H9 (cell line): Measurements from ENCODE around the gene HEG1. TPM values are rescaled to one million over a fixed set of nuclear protein-coding genes. Genes with fewer than 3 reads are reported as not detected.

ENCODE experiments used
- DNase-seq: peaks from one replicate; pipeline ENCODE4 v3.0.0-alpha.2; 2017
- H2AFZ ChIP-seq: one replicate; pipeline ENCODE4 v1.6.1; 2013; ENCODE audit warnings: mild to moderate bottlenecking, low read length, control low read depth, moderate library complexity
- H2AK5ac ChIP-seq: 2 replicates; pipeline ENCODE4 v1.6.1; 2013; ENCODE audit warnings: low read length, control low read depth, mixed read lengths; ENCODE audit not compliant: insufficient read length
- H2BK120ac ChIP-seq: one replicate; pipeline ENCODE4 v1.6.1; 2013; ENCODE audit warnings: low read depth, mild to moderate bottlenecking, low read length, control low read depth, inconsistent platforms; ENCODE audit not compliant: poor library complexity, severe bottlenecking
- H2BK12ac ChIP-seq: 2 replicates; pipeline ENCODE4 v1.6.1; 2013; ENCODE audit warnings: low read length, control low read depth, mixed read lengths, low read depth; ENCODE audit not compliant: insufficient read length
- H2BK15ac ChIP-seq: 2 replicates; pipeline ENCODE4 v1.6.1; 2013; ENCODE audit warnings: low read depth, low read length, control low read depth
- H2BK20ac ChIP-seq: one replicate; pipeline ENCODE4 v1.6.1; 2013; ENCODE audit warnings: low read depth, mild to moderate bottlenecking, low read length, control low read depth, inconsistent platforms; ENCODE audit not compliant: poor library complexity, severe bottlenecking
- H2BK5ac ChIP-seq: 2 replicates; pipeline ENCODE4 v1.6.1; 2013; ENCODE audit warnings: low read length, control low read depth, mixed read lengths; ENCODE audit not compliant: insufficient read length
- H3K14ac ChIP-seq: 2 replicates; pipeline ENCODE4 v1.6.1; 2013; ENCODE audit warnings: low read length, control low read depth; ENCODE audit not compliant: insufficient read depth
- H3K18ac ChIP-seq: 2 replicates; pipeline ENCODE4 v1.6.1; 2013; ENCODE audit warnings: low read depth, mild to moderate bottlenecking, mixed read lengths, low read length, control low read depth; ENCODE audit not compliant: insufficient read length
- H3K23ac ChIP-seq: 2 replicates; pipeline ENCODE4 v1.6.1; 2013; ENCODE audit warnings: low read length, control low read depth, mixed read lengths, low read depth; ENCODE audit not compliant: insufficient read length
- H3K23me2 ChIP-seq: 2 replicates; pipeline ENCODE4 v1.6.1; 2013; ENCODE audit warnings: low read depth, mild to moderate bottlenecking, mixed read lengths, low read length, control low read depth; ENCODE audit not compliant: insufficient read length, poor library complexity, severe bottlenecking
- H3K27ac ChIP-seq: 2 replicates; pipeline ENCODE4 v1.5.1; 2013; ENCODE audit warnings: low read length, control low read depth, mixed read lengths, low read depth; ENCODE audit not compliant: insufficient read length
- H3K27me3 ChIP-seq: 2 replicates; pipeline ENCODE4 v1.6.1; 2013; ENCODE audit warnings: low read length, control low read depth, inconsistent platforms; ENCODE audit not compliant: insufficient read depth
- H3K4ac ChIP-seq: 2 replicates; pipeline ENCODE4 v1.6.1; 2013; ENCODE audit warnings: low read depth, mild to moderate bottlenecking, control low read depth, inconsistent platforms, low read length, moderate library complexity
- H3K4me1 ChIP-seq: 2 replicates; pipeline ENCODE4 v1.6.1; 2013; ENCODE audit warnings: low read length, control low read depth, inconsistent platforms; ENCODE audit not compliant: insufficient read depth
- H3K4me2 ChIP-seq: 2 replicates; pipeline ENCODE4 v1.6.1; 2013; ENCODE audit warnings: low read length, control low read depth, mixed read lengths; ENCODE audit not compliant: insufficient read length, insufficient read depth
- H3K56ac ChIP-seq: 2 replicates; pipeline ENCODE4 v1.6.1; 2013; ENCODE audit warnings: low read depth, mild to moderate bottlenecking, mixed read lengths, low read length, control low read depth; ENCODE audit not compliant: insufficient read length
- H3K79me1 ChIP-seq: 2 replicates; pipeline ENCODE4 v1.6.1; 2013; ENCODE audit warnings: low read depth, mild to moderate bottlenecking, moderate library complexity, low read length, control low read depth, inconsistent platforms; ENCODE audit not compliant: insufficient read depth, poor library complexity, severe bottlenecking
- H3K79me2 ChIP-seq: 2 replicates; pipeline ENCODE4 v1.6.1; 2013; ENCODE audit warnings: low read length, control low read depth, inconsistent platforms; ENCODE audit not compliant: insufficient read depth
- H3K9ac ChIP-seq: 2 replicates; pipeline ENCODE4 v1.6.1; 2013; ENCODE audit warnings: low read length, control low read depth, mixed read lengths; ENCODE audit not compliant: insufficient read length; ENCODE audit errors: extremely low read depth
- H3K9me3 ChIP-seq: one replicate; pipeline ENCODE4 v1.6.1; 2013; ENCODE audit warnings: low read depth, low read length, inconsistent platforms; ENCODE audit not compliant: control insufficient read depth
- H3T11ph ChIP-seq: one replicate; pipeline ENCODE4 v1.6.1; 2013; ENCODE audit warnings: mild to moderate bottlenecking, low read length, control low read depth, inconsistent platforms
- H4K20me1 ChIP-seq: one replicate; pipeline ENCODE4 v1.6.1; 2013; ENCODE audit not compliant: control insufficient read depth, insufficient read length, insufficient read depth
- H4K5ac ChIP-seq: 2 replicates; pipeline ENCODE4 v1.6.1; 2013; ENCODE audit warnings: low read depth, mild to moderate bottlenecking, mixed read lengths, low read length, control low read depth; ENCODE audit not compliant: insufficient read length
- H4K8ac ChIP-seq: replicated peaks from 2 replicates; pipeline ENCODE4 v1.6.1; 2013; ENCODE audit warnings: low read length, control low read depth, mixed read lengths, low read depth; ENCODE audit not compliant: insufficient read length
- H4K91ac ChIP-seq: 2 replicates; pipeline ENCODE4 v1.6.1; 2013; ENCODE audit warnings: low read depth, mild to moderate bottlenecking, moderate library complexity, mixed read lengths, low read length, control low read depth; ENCODE audit not compliant: insufficient read length
- H3K27ac Mint-ChIP-seq, 3 experiments: 2 replicates in 2 of 3; 3 replicates in 1 of 3; pipeline ENCODE4 v1.8.0; 2020 to 2021; ENCODE audit warnings: mixed read lengths in 3 of 3, mild to moderate bottlenecking in 1 of 3, moderate library complexity in 1 of 3
- H3K27me3 Mint-ChIP-seq: 2 replicates; pipeline ENCODE4 v1.8.0; 2021; ENCODE audit warnings: low read depth, mild to moderate bottlenecking, moderate library complexity, mixed read lengths
- H3K36me3 Mint-ChIP-seq, 3 experiments: 2 replicates in 2 of 3; 3 replicates in 1 of 3; pipeline ENCODE4 v1.8.0; 2020 to 2021; ENCODE audit warnings: low read depth in 3 of 3, mixed read lengths in 3 of 3; ENCODE audit not compliant: insufficient read depth in 1 of 3
- H3K4me1 Mint-ChIP-seq, 2 experiments: 2 replicates each; pipeline ENCODE4 v1.8.0; 2020; ENCODE audit warnings: mixed read lengths in 2 of 2
- H3K4me3 Mint-ChIP-seq, 2 experiments: 2 replicates in 1 of 2; 3 replicates in 1 of 2; pipeline ENCODE4 v1.8.0; 2020 to 2021; ENCODE audit warnings: mild to moderate bottlenecking in 2 of 2, mixed read lengths in 2 of 2, moderate library complexity in 1 of 2
- H3K9me3 Mint-ChIP-seq, 2 experiments: 2 replicates in 1 of 2; 3 replicates in 1 of 2; pipeline ENCODE4 v1.8.0; 2020; ENCODE audit warnings: mild to moderate bottlenecking in 2 of 2, mixed read lengths in 2 of 2, moderate library complexity in 1 of 2
- CTCF ChIP-seq: fragments of 200-600 bp; sonication (generic); conservative IDR thresholded peaks from 3 replicates; pipeline ENCODE4 v1.8.0; 2021; ENCODE audit warnings: antibody characterized with exemption, mild to moderate bottlenecking
- WGBS: extraction: QIAGEN DNeasy Blood & Tissue Kit; methylation state at CpG from one replicate; pipeline ENCODE4 v1.1.7; 2013; ENCODE audit warnings: missing lambda C conversion rate, low lambda C conversion rate, mixed read lengths; ENCODE audit not compliant: insufficient read length; ENCODE audit errors: extremely low coverage; 5-methylcytosine and 5-hydroxymethylcytosine counted together
- total RNA-seq: library from RNA; stranded (reverse); gene quantifications from 2 replicates; pipeline ENCODE4 v1.2.1, GENCODE V29; 2021

HEG1 gene
- total RNA-seq, 1 experiment from 2014 or later: 10.3 TPM

GRCh38 chr3:125031544-125031943 is 24.3 kb downstream of the HEG1 start:
- H2BK120ac ChIP-seq: no peak overlapping the region
- H3K18ac ChIP-seq: no peak overlapping the region
- H3K9me3 ChIP-seq: no peaks in the 10 kb centered on the region
- H3K36me3 Mint-ChIP-seq: peaks cover 24 to 31% (median 29%) of the 10 kb centered on the region in 3 experiments
- H3K4me1 ChIP-seq: no peaks in the 10 kb centered on the region
- H2AK5ac ChIP-seq: no peak overlapping the region
- no peak overlapping the region for H2AFZ ChIP-seq
- H3K27ac ChIP-seq: no peak overlapping the region
- no peak overlapping the region for H3T11ph ChIP-seq
- H3K4me2 ChIP-seq: no peak overlapping the region
- H3K79me1 ChIP-seq: no peaks in the 10 kb centered on the region
- no peak overlapping the region for H2BK5ac ChIP-seq
- H3K14ac ChIP-seq: no peak overlapping the region
- H4K91ac ChIP-seq: no peak overlapping the region
- H3K4me1 Mint-ChIP-seq: peaks cover 7 to 8% of the 10 kb centered on the region in 2 experiments; a peak in 3 of 4 replicates
- H3K56ac ChIP-seq: no peak overlapping the region
- no peaks in the 10 kb centered on the region for H3K27me3 Mint-ChIP-seq
- no peak overlapping the region for H2BK20ac ChIP-seq
- H3K23ac ChIP-seq: no peak overlapping the region
- no peak overlapping the region for H3K9ac ChIP-seq
- H2BK12ac ChIP-seq: no peak overlapping the region
- peaks cover 9 to 15% of the 10 kb centered on the region in 2 experiments for H3K9me3 Mint-ChIP-seq
- TF ChIP-seq CTCF: no peak
- no peak overlapping the region for H3K4ac ChIP-seq
- no peak overlapping the region for H4K8ac ChIP-seq
- no peak overlapping the region for H3K4me3 Mint-ChIP-seq
- no peaks in the 10 kb centered on the region for H3K27me3 ChIP-seq
- H2BK15ac ChIP-seq: no peak overlapping the region
- H3K27ac Mint-ChIP-seq: no peak overlapping the region
- H4K5ac ChIP-seq: no peak overlapping the region
- WGBS: no CpG with 5 or more reads among the region's 4 CpGs
- H3K23me2 ChIP-seq: no peaks in the 10 kb centered on the region
- DNase-seq: no peak
- no peaks in the 10 kb centered on the region for H4K20me1 ChIP-seq
- H3K79me2 ChIP-seq: no peaks in the 10 kb centered on the region
